GM19023 (cell line): ENCODE data around the gene PLEKHA8.

Experiments
- ATAC-seq: cut with Tn5 transposase; IDR thresholded peaks from one replicate; pipeline ENCODE4 v1.9.1; 2021; ENCODE audit warnings: mild to moderate bottlenecking, moderate library complexity; ENCODE audit not compliant: unreplicated experiment

Gene PLEKHA8

DNA sequence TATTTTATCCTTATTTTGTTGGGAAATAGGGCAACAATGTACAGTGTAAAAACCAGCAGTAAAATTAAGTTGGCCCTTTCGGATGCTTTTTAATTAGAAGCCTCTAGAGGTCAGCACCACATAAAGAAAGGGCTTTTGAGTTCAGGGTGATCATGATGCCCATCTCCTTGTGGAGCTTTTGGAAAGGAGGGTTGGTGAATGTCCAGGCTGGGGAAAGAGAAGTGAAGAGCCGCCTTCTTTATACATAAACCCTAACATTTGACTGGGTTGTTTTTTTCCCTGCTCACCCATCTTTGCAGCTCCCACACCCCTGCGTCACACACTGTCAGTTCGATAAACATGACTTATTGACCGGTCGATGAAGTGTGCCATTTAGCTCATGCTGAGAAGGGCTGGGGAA lies 136.4 kb downstream of the PLEKHA8 start:
- ATAC-seq: no peak

DNA sequence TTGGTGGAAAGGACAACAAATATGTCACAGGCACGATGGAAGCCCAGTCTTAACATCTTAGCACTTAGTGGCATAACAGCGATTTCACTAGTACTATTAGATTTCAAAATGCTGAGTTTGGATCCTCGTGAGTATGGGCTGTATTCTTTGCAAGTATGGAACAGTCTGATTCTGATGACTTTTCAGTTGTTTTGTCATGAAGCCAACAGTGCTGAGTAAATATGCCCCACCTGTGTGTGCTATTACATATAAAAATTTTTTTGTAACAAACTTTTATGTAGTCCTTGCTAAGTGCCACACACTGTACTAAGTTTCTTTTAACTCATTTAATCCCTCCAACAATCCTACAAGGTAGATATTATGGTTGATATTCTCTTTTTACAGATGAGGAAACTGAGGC lies 137.4 kb downstream of the PLEKHA8 start:
- no peak for ATAC-seq

DNA sequence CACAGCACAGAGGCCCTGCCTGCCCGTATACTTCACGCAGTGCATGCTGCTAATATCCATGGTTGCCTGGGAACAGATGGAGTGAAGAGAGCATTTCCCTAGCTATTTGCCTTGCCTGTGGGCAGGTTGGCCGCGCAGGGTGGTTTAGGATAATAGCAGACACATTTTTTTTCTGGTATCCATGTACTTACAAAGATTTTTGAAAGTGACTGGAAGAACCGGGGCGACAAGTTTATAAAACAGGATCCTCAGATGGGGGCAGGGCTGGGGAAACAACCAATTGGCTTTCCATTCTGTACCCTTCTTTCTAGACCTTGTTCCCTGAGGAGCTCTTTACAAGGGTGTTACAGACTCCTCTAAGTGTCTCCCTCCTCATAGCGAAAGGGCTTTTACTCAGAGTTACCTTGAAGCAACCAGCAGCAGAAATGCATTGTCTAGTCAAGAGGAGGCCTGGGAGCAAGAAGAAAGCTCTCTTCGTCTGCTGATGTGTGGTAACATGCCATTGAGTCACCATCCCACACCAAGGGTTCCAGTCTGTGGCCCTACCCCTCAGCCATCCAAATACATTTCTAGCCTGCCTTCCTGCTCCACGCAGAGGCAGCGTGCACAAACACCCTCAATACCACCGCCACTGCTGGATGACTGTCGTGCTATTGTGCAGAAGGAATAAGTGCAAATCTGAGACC lies 138.1 kb downstream of the PLEKHA8 start:
- ATAC-seq: no peak

DNA sequence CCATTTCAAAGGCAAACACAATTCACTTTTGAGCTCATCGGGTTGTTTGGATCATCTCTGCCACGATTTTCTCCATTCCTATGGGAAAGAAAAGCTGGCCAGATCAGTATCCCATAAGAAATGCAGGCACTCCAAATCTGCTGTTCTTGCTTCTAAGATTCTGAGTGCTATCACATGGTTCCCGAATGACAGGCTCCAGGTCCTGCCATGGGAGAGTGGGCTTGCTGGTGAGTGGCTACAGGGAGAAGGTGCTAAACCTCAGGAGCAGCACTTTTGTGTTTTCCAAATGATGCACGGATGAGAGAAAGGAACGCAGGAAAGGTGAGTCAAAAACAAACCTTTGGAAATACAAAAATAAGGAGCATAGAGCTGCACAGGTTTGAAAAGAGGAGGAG lies 138.6 kb downstream of the PLEKHA8 start:
- no peak for ATAC-seq

DNA sequence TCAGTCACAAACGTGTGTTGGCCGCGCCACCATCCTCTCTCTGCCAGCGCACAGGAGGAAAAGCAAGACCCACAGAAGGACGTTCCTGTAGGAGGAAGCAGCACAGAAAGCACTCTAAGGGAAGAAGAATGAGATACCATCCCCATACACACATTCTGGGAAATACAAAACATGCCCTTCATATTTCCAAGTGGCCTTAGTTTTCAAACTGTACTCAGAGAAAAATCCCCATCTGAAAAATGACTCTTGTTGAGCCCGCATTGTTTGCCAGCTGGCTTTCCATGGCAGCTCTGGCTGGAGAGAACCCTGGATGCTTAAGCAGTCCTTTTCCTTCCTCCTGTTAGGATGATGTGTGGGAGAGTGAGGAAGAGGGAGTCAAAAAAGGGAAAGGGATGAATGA lies 139.7 kb downstream of the PLEKHA8 start:
- ATAC-seq: no peak

DNA sequence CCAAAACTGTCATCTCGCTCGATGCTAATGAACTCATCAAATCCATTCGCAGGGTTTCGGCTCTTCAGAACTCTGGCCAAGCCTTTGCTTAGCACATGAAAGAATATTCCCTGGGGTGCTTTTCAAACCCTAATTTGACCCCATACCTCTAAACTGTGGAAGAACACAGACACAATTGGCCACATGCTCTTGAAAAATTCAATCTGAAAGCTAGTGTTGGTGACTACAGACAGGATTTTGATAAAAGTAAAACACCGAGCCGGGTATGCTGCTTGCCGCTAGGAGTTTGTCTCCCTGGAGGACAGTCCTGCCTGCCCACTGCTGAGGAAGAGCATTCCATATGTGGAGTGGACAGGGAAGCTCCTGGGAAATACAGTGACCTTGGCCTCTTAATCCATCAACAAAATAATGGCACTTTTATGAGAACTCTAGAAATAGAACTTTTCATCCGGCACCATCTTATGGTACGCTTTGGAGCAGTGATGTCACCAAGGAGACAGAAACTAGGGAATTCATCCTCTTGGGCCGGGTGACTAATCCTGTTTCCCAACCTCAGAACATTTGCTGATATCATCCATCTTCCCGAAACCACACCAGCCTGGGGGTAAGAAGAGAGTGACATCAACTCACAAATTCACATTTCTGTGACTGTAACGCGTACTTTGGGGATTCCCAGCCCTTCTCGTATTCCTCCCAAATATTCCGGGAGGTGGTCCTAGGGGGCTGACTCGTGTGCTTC lies 140.8 kb downstream of the PLEKHA8 start:
- ATAC-seq: no peak

DNA sequence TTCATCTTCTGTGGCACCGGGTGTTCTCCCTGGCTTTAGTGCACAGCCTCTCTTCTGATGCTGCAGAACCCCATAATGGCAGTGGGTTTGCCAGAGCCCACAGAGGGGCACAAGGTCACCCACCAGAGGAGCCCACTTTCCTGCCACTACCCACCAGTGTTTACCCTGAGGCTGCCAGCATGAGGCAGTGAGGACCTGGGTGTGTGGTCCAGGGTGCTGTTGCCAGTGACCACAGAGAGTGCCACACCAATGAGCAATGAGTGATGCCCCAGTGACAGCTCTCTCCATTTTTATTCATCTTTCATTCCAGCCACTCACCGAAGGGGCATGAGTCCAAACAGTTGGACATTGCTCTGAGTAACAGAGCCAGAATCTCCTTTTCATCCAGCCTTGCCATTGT lies 141.4 kb downstream of the PLEKHA8 start:
- ATAC-seq: no peak

DNA sequence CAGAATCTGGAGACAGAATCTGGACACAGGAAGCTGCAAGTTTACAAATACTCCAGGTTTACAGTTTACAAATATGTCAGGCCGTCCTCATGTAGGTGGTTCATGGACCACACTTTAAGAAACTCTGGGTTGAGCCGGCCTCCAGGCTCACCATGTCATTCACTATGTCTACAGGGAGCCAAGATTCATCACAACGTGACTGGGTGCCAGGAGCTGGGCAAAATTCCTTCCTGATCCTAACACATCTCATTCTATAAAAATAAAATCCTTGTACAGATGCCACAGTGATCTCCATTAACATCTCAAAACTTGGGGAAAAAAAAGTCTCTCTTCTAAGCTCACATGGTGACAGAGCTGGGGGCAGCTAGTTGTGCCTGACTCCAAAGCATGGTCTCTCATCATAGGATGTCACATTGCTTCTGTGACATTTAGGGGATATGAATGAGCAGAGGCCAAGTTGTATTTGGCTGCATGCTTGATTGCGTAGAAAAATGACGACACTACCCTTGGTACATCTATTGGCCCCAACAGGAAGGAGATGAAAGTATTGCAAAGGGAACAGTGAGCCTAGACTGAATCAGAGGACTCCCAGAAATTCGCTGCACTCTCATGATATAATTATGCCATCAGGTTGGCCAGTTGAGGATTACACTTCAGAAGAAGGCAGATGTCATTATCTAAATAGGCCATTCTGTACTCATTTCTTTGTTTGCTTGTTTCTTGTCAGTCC lies 142.4 kb downstream of the PLEKHA8 start:
- no peak for ATAC-seq

DNA sequence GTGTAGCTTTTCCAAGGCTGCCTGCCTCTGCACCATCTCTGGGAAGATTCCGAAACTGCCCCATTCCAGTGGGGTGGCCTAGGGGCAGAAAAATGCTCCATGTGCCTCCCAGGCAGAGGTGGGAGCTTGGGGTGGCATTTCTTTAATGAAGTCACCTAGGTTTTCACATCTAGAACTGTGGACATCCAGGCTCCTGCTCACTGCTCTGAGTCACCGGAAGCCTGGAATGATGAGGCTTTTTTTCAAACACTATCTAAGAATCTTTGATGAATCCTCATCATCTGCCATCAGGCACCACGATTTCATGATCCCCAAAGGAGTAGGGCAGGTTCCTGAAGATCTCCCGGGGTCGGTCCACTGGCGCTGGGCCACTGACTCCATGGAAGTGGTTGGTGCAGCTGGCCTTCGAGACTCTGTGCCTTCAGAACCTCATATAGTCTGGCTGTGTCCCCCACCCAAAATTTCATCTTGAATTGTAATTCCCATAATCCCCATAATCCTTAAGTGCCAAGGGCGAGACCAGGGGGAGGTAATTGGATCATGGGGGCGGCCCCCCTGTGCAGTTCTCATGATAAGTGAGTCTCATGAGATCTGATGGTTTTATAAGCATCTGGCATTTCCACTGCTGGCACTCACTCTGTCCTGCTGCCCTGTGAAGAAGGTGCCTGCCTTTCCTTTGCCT lies 143.7 kb downstream of the PLEKHA8 start:
- ATAC-seq: no peak

DNA sequence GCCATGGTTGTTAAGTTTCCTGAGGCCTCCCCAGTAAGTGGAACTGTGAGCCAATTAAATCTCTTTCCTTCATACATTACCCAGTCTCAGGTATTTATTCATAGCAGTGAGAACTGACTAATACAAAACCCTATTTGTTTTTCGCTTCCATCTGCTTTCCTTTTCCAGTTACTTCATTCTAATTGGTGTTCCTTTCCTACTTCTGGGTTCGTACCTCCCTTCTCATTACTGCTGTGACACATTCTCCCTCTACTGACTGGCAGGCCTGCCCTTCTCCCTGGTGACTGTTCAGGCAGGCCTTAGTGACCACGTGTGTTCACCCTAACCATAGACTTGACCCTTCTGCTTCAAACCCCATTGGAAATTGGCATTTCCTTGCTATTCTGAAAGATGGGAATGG lies 144.2 kb downstream of the PLEKHA8 start:
- ATAC-seq: no peak

DNA sequence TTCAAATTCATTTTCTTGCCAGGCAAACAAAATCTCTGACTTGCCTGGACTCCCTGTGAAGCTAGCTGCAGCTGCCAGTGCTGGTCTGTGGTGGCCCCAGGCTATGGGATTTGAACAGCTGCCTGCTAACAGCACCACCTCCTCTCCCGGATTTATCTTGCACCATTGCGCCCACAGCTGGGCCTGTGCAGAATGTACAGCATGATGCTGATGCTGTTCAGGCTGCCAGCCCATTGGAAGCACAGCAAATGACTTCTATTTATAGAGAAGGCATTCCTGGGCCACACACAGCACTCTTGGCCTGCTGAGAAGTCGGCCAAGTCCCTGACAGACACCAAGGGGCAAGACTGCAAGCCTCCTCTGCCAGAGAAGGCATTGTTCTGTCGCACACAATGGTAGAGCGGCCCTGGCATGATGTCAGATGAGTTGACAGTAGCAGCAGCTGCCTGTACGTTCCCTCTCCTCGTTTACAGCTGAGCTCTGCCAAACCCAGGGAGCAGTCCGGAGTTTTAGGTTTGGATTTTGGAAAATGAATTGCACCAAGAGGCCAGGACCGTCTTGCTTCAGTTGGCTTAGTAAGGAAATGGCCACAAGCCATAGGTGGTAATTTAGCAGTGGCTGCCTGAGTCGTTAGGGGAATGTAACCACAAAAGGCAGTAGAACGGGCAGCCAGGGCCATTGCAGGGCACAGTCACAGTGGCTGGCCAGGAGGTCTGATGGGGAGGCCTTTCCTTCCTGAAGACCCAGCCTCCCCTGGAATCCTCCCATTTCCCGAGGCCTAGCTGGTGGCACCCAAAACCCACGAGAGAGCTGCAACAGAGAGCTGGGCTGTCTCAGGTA lies 145.1 kb downstream of the PLEKHA8 start:
- no peak for ATAC-seq

DNA sequence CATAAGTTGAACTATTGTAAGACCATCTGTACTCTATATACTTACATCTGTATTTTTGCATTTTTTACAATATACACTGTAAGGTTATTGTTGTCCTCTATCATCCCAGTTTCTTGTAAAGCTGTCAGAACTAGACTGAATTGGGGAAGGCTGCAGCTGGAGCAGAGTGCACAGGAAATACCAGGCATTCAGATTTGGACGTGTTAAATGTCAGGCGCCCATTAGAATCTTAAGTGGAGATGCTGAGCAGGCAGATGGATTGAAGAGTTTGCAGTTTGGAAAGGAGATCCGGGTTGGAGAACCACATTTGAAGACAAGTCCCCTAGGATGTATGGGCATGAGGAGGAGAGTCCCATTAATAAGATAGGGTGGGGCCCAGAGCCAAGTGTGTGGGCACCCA lies 147.0 kb downstream of the PLEKHA8 start:
- ATAC-seq: no peak

DNA sequence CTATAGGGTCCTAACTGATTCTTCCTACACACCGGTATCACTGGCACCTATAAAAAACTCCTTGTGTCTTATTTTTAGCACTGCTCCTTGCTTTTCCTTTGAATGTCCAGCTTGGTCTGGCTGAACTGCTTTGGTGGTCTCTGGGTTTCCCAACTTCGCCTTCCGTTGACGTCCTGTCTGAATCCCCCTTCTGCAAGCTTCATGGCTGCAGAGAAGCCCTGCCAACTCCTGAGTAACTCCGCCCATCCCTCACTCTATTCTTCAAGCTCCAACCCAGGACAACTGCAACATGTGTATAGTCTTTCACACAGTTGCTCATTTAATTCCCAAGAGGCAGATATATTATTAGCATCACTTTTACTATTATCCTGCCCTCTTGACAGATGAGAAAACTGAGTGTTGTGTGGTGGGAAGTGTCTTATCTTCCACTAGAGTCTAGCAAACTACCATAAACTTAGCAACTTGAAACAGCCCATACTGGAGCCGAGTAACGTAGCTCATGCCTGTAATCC lies 147.5 kb downstream of the PLEKHA8 start:
- ATAC-seq: no peak

DNA sequence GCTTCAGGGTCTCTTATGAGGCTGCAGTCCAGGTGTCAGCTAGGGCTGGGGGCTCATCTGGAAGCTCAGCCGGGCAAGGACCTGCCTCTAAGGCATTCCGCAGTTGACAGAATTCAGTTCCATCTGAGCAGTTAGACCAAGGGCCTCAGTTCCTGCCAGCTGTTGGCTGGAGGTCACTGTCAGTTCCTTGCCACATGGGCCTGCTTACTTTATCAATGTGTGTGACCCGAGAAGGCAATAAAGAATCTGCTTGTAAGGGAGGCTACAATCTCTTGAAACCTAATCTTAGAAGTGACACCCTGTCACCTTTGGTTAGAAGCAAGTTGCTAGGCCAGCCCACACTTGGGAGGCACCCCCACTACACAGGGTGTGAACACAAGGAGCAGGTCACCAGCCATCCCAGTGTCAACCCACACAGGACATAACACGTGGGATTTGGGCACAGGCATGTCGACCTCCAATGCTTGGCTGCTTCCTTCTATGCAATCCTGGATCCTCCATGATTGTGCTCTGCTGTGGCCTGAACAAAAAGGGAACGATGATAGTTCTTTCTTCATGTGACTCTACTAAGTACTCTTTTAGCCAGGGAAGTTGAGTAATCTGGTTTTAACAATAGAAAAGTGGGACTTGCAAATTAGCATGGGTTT lies 148.4 kb downstream of the PLEKHA8 start:
- ATAC-seq: no peak

DNA sequence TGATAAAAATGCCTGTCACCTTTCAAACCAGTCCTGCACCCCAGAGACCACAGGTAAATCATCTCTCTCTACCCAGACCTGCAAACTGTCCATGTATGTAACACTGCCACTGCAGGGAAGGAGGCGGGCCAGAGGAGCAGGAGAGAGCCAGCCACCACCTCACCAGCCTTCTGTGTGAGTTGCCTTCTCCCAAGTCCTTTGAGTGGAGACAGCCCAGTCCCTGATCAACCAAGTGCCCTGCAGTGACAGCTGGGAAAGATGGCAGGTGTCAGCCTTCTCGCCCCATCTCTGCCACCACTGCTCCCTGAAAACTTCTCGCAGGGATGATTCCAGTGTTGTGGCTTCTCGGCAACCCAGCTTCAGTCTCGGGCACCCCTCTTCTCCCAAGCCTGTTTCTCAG lies 149.0 kb downstream of the PLEKHA8 start:
- ATAC-seq: no peak

DNA sequence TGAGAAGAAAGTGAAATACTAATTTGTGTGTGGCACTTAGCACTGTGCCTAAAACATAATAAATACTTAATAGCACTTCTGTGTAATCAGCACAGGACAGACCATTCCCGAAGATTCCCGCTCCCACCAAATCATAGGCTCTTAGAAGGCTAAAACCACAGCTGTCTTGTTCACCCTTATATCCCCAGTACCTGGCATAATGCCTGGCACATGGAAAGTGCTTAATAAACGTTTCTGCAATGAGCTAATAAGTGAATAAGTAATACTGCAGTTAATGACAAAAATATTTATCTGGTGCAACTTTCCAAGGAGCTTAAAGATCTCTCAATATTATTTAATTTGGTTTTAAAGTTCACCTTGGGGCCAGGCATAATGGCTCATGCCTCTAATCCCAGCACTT lies 149.8 kb downstream of the PLEKHA8 start:
- no peak for ATAC-seq

DNA sequence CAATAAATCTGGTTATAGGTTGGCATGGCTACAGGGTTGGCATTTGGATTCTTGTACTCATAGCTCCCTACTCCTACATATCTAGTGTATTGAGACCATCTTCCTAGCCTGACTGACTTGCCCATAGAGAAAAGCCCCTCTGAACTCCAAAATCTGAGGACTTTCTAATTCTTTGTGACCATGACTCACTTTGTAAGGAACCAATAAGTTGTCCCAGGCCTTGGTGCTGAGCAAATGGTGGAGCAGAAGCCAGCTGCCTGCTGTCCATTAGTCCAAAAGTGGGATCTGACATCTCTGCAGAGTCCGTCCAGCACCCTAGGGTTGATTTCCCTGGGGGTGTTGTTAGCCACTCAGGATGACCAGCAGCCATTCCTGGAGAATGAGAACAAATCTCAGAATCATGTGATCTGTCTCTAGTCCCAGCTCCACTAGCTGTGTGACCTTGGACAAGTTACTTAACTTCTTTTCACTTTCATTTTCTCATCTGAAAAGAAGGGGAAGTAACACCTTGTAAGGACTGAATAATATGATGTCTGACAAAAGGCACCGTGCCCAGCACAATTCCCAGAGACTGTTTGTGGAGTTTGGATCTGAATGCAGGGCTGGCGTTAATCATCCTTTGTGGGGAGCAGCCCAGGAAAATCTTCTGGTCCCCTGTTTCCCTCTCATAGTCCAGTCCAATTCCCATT lies 150.7 kb downstream of the PLEKHA8 start:
- peak; percentile 77 for ATAC-seq
